ENCODE measurements around the gene SPATS2. TPM values are rescaled to one million over a fixed set of nuclear protein-coding genes. Genes with fewer than 3 reads are reported as not detected.

SPATS2 gene
- polyA plus RNA-seq, 2 donors: 4.8 to 5.3 TPM

DNA sequence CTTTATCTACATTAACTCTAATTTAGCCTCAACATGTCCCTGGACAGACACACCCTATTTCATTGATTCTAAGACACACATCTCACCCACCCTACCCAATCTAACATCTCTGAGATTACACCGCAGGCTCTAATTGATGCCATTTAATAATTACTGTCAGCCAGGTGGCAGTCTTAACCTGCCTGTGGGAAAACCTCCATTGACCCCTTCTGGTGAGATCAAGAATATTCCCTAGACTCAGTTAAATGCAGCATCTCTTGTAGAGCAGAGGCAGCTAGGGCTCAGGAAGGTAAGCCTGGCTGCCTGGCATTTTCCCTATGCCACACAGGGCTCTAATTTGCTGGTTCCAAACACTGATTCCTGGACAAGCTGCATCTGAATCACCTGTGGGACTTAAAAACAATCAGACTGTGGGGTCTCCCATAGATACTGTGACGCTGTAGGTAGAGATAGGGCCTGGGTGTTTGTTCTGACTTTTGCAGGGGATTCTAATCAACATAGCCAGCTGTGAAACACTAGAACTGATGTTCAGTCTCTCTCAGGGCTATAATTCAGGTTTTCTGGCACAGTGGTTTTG is 186.3 kb downstream of the SPATS2 start:
- Histone ChIP-seq H3K4me3 (ENCODE audit: low read depth in 1 of 2, low read length in 2 of 2) (no peak overlapping the region), H3K9me3 (ENCODE audit: control insufficient read depth in 2 of 2, insufficient read depth in 1 of 2, low read depth in 1 of 2, low read length in 1 of 2) (no peaks in the 10 kb centered on the region), H3K27me3 (ENCODE audit: control insufficient read depth in 1 of 2, insufficient read depth in 2 of 2, low read length in 2 of 2) (no peaks in the 10 kb centered on the region), H3K36me3 (ENCODE audit: control insufficient read depth in 2 of 2, insufficient read depth in 2 of 2, low read length in 1 of 2) (peaks cover 8 to 24% of the 10 kb centered on the region in 2 donors), H3K27ac (ENCODE audit: low read depth in 2 of 2, low read length in 1 of 2) (no peak overlapping the region), H3K4me1 (ENCODE audit: control insufficient read depth in 2 of 2, insufficient read depth in 2 of 2, low read length in 1 of 2) (peaks cover 0 to 10% of the 10 kb centered on the region in 2 donors)
- 58 to 59% methylated on average over 2 of the region's 2 CpGs for WGBS, 2 donors

GRCh38 chr12:49554266-49554665 is 187.0 kb downstream of the SPATS2 start:
- Histone ChIP-seq H3K36me3 (ENCODE audit: control insufficient read depth in 2 of 2, insufficient read depth in 2 of 2, low read length in 1 of 2) (peaks cover 10 to 30% of the 10 kb centered on the region in 2 donors), H3K4me3 (ENCODE audit: low read depth in 1 of 2, low read length in 2 of 2) (no peak overlapping the region), H3K27me3 (ENCODE audit: control insufficient read depth in 1 of 2, insufficient read depth in 2 of 2, low read length in 2 of 2) (no peaks in the 10 kb centered on the region), H3K4me1 (ENCODE audit: control insufficient read depth in 2 of 2, insufficient read depth in 2 of 2, low read length in 1 of 2) (peaks cover 0 to 3% of the 10 kb centered on the region in 2 donors), H3K27ac (ENCODE audit: low read depth in 2 of 2, low read length in 1 of 2) (no peak overlapping the region), H3K9me3 (ENCODE audit: control insufficient read depth in 2 of 2, insufficient read depth in 1 of 2, low read depth in 1 of 2, low read length in 1 of 2) (no peaks in the 10 kb centered on the region)
- 77 to 82% methylated on average over 14 to 15 of the region's 15 CpGs for WGBS, 2 donors

GRCh38 chr12:49555631-49556390 is 188.5 kb downstream of the SPATS2 start:
- Histone ChIP-seq H3K27ac (ENCODE audit: low read depth in 2 of 2, low read length in 1 of 2) (no peak overlapping the region), H3K36me3 (ENCODE audit: control insufficient read depth in 2 of 2, insufficient read depth in 2 of 2, low read length in 1 of 2) (peaks cover 16 to 41% of the 10 kb centered on the region in 2 donors), H3K4me1 (ENCODE audit: control insufficient read depth in 2 of 2, insufficient read depth in 2 of 2, low read length in 1 of 2) (no peaks in the 10 kb centered on the region), H3K4me3 (ENCODE audit: low read depth in 1 of 2, low read length in 2 of 2) (no peak overlapping the region), H3K9me3 (ENCODE audit: control insufficient read depth in 2 of 2, insufficient read depth in 1 of 2, low read depth in 1 of 2, low read length in 1 of 2) (no peaks in the 10 kb centered on the region), H3K27me3 (ENCODE audit: control insufficient read depth in 1 of 2, insufficient read depth in 2 of 2, low read length in 2 of 2) (no peaks in the 10 kb centered on the region)
- 83 to 86% methylated on average over 18 of the region's 18 CpGs for WGBS, 2 donors

GRCh38 chr12:49556391-49557186 is 189.3 kb downstream of the SPATS2 start:
- Histone ChIP-seq H3K9me3 (ENCODE audit: control insufficient read depth in 2 of 2, insufficient read depth in 1 of 2, low read depth in 1 of 2, low read length in 1 of 2) (no peaks in the 10 kb centered on the region), H3K4me3 (ENCODE audit: low read depth in 1 of 2, low read length in 2 of 2) (no peak overlapping the region), H3K4me1 (ENCODE audit: control insufficient read depth in 2 of 2, insufficient read depth in 2 of 2, low read length in 1 of 2) (no peaks in the 10 kb centered on the region), H3K27me3 (ENCODE audit: control insufficient read depth in 1 of 2, insufficient read depth in 2 of 2, low read length in 2 of 2) (no peaks in the 10 kb centered on the region), H3K36me3 (ENCODE audit: control insufficient read depth in 2 of 2, insufficient read depth in 2 of 2, low read length in 1 of 2) (peaks cover 16 to 45% of the 10 kb centered on the region in 2 donors), H3K27ac (ENCODE audit: low read depth in 2 of 2, low read length in 1 of 2) (no peak overlapping the region)
- WGBS, 2 donors: 74 to 76% methylated on average over 12 of the region's 12 CpGs

GRCh38 chr12:49557187-49557916 is 190.1 kb downstream of the SPATS2 start:
- WGBS, 2 donors: 85 to 89% methylated on average over 15 to 18 of the region's 18 CpGs
- H3K9me3 ChIP-seq (ENCODE audit: control insufficient read depth in 2 of 2, insufficient read depth in 1 of 2, low read depth in 1 of 2, low read length in 1 of 2): no peaks in the 10 kb centered on the region
- H3K27me3 ChIP-seq (ENCODE audit: control insufficient read depth in 1 of 2, insufficient read depth in 2 of 2, low read length in 2 of 2): no peaks in the 10 kb centered on the region
- no peak overlapping the region for H3K4me3 ChIP-seq (ENCODE audit: low read depth in 1 of 2, low read length in 2 of 2)
- peaks cover 16 to 49% of the 10 kb centered on the region in 2 donors for H3K36me3 ChIP-seq (ENCODE audit: control insufficient read depth in 2 of 2, insufficient read depth in 2 of 2, low read length in 1 of 2)
- no peaks in the 10 kb centered on the region for H3K4me1 ChIP-seq (ENCODE audit: control insufficient read depth in 2 of 2, insufficient read depth in 2 of 2, low read length in 1 of 2)
- H3K27ac ChIP-seq (ENCODE audit: low read depth in 2 of 2, low read length in 1 of 2): no peak overlapping the region

GRCh38 chr12:49557917-49558215 is 190.6 kb downstream of the SPATS2 start:
- WGBS, 2 donors: 66 to 84% methylated on average over 7 of the region's 7 CpGs
- peaks cover 18 to 52% of the 10 kb centered on the region in 2 donors for H3K36me3 ChIP-seq (ENCODE audit: control insufficient read depth in 2 of 2, insufficient read depth in 2 of 2, low read length in 1 of 2)
- no peaks in the 10 kb centered on the region for H3K9me3 ChIP-seq (ENCODE audit: control insufficient read depth in 2 of 2, insufficient read depth in 1 of 2, low read depth in 1 of 2, low read length in 1 of 2)
- H3K4me3 ChIP-seq (ENCODE audit: low read depth in 1 of 2, low read length in 2 of 2): no peak overlapping the region
- no peaks in the 10 kb centered on the region for H3K27me3 ChIP-seq (ENCODE audit: control insufficient read depth in 1 of 2, insufficient read depth in 2 of 2, low read length in 2 of 2)
- H3K27ac ChIP-seq (ENCODE audit: low read depth in 2 of 2, low read length in 1 of 2): no peak overlapping the region
- no peaks in the 10 kb centered on the region for H3K4me1 ChIP-seq (ENCODE audit: control insufficient read depth in 2 of 2, insufficient read depth in 2 of 2, low read length in 1 of 2)

DNA sequence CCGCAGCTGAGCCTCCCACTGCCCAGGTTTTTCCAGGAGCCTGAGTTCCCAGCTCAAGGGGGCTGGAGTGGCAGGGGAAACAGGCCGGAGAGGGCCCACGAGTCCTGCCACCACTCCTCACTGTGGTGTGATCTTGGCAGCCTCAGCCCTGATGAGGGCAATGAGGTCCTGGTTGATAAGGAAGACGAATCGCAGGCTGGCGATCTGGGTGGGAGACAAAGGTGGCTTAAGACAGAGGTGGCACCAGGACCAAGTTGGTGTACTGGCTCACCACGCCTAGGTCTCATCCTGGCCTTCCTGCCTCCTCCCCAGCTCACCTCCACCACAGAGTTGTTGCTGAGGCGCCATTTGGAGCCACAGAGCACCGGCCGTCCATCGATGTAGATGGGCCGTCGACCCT is 191.3 kb downstream of the SPATS2 start:
- Histone ChIP-seq H3K27ac (ENCODE audit: low read depth in 2 of 2, low read length in 1 of 2) (no peak overlapping the region), H3K4me1 (ENCODE audit: control insufficient read depth in 2 of 2, insufficient read depth in 2 of 2, low read length in 1 of 2) (no peaks in the 10 kb centered on the region), H3K4me3 (ENCODE audit: low read depth in 1 of 2, low read length in 2 of 2) (no peak overlapping the region), H3K27me3 (ENCODE audit: control insufficient read depth in 1 of 2, insufficient read depth in 2 of 2, low read length in 2 of 2) (no peaks in the 10 kb centered on the region), H3K9me3 (ENCODE audit: control insufficient read depth in 2 of 2, insufficient read depth in 1 of 2, low read depth in 1 of 2, low read length in 1 of 2) (no peaks in the 10 kb centered on the region), H3K36me3 (ENCODE audit: control insufficient read depth in 2 of 2, insufficient read depth in 2 of 2, low read length in 1 of 2) (peaks cover 23 to 57% of the 10 kb centered on the region in 2 donors)
- 89 to 94% methylated on average over 13 of the region's 13 CpGs for WGBS, 2 donors

DNA sequence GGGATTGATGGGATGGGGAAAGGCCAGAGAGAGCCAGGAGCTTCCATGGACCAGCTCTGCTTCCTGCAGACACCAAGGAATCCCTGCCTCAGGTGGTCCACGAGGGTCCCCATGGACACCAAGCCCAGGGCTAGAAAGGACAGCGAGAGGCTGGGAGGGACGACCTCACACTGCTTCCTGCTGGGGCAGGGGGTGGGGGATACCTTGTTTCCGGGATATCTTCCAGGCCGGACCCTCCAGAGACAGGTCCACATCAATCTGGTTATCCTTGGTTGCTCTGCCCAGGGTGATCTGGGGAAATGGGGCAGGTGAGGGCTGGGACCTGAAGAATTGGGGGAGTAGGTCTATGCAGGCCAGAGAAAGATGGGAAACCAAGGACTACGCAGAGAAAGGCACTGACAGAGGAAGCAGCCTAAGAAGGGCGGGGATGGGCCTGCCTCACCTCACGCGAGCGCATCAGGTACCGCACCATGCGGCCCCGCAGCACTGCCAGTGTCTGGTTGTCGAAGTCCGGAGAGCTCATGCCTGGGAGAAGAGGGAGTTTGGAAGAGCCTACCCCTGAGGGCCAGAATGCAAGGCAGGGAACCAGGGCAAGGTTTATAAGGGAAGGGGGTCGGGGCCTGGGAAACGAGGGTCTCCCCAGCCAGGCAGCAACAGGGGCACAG is 191.9 kb downstream of the SPATS2 start:
- Histone ChIP-seq H3K4me1 (ENCODE audit: control insufficient read depth in 2 of 2, insufficient read depth in 2 of 2, low read length in 1 of 2) (no peaks in the 10 kb centered on the region), H3K4me3 (ENCODE audit: low read depth in 1 of 2, low read length in 2 of 2) (no peak overlapping the region), H3K9me3 (ENCODE audit: control insufficient read depth in 2 of 2, insufficient read depth in 1 of 2, low read depth in 1 of 2, low read length in 1 of 2) (no peaks in the 10 kb centered on the region), H3K27ac (ENCODE audit: low read depth in 2 of 2, low read length in 1 of 2) (no peak overlapping the region), H3K36me3 (ENCODE audit: control insufficient read depth in 2 of 2, insufficient read depth in 2 of 2, low read length in 1 of 2) (peaks cover 26 to 57% of the 10 kb centered on the region in 2 donors), H3K27me3 (ENCODE audit: control insufficient read depth in 1 of 2, insufficient read depth in 2 of 2, low read length in 2 of 2) (no peaks in the 10 kb centered on the region)
- 94 to 98% methylated on average over 17 of the region's 17 CpGs for WGBS, 2 donors

- WGBS, 2 donors: 85 to 90% methylated on average over 7 of the region's 7 CpGs
- H3K36me3 ChIP-seq (ENCODE audit: control insufficient read depth in 2 of 2, insufficient read depth in 2 of 2, low read length in 1 of 2): peaks cover 31 to 66% of the 10 kb centered on the region in 2 donors
These were observed 193.4 kb downstream of the SPATS2 start for GRCh38 chr12:49560695-49561094.

More at GRCh38 chr12:49560695-49561094, 193.4 kb downstream of the SPATS2 start:
- H3K27me3 ChIP-seq (ENCODE audit: control insufficient read depth in 1 of 2, insufficient read depth in 2 of 2, low read length in 2 of 2): no peaks in the 10 kb centered on the region
- no peaks in the 10 kb centered on the region for H3K4me1 ChIP-seq (ENCODE audit: control insufficient read depth in 2 of 2, insufficient read depth in 2 of 2, low read length in 1 of 2)
- H3K9me3 ChIP-seq (ENCODE audit: control insufficient read depth in 2 of 2, insufficient read depth in 1 of 2, low read depth in 1 of 2, low read length in 1 of 2): no peaks in the 10 kb centered on the region
- H3K4me3 ChIP-seq (ENCODE audit: low read depth in 1 of 2, low read length in 2 of 2): no peak overlapping the region
- H3K27ac ChIP-seq (ENCODE audit: low read depth in 2 of 2, low read length in 1 of 2): no peak overlapping the region
